DOHH2 (cell line): ENCODE measurements around the gene PHRF1.
A peak's percentile ranks its signal among the peaks of the same experiment; 100 is the strongest.

Source experiments
- H3F3A ChIP-seq: fragments of 200-600 bp; sonication (generic), shearing (Covaris generic); 2 replicates; pipeline ENCODE4 v1.6.0; 2016; ENCODE audit warnings: antibody characterized with exemption, mild to moderate bottlenecking; ENCODE audit not compliant: control insufficient read depth, insufficient read depth
- H3K27ac ChIP-seq: fragments of 200-600 bp; sonication (generic); 2 replicates; pipeline ENCODE4 v1.5.1; 2014; ENCODE audit warnings: low read depth, mild to moderate bottlenecking, low read length, moderate library complexity
- H3K27me3 ChIP-seq: fragments of 200-600 bp; sonication (generic); 2 replicates; pipeline ENCODE4 v1.6.1; 2014; ENCODE audit warnings: mild to moderate bottlenecking, low read length, mixed read lengths; ENCODE audit not compliant: control insufficient read depth
- H3K36me3 ChIP-seq: fragments of 200-600 bp; sonication (generic); 2 replicates; pipeline ENCODE4 v1.6.1; 2014; ENCODE audit warnings: mild to moderate bottlenecking, low read length, moderate library complexity, mixed read lengths; ENCODE audit not compliant: control insufficient read depth
- H3K4me1 ChIP-seq: fragments of 200-600 bp; sonication (generic); 2 replicates; pipeline ENCODE4 v1.6.1; 2014; ENCODE audit warnings: mild to moderate bottlenecking, low read length, mixed read lengths; ENCODE audit not compliant: control insufficient read depth
- H3K4me2 ChIP-seq: fragments of 200-600 bp; sonication (generic); 2 replicates; pipeline ENCODE4 v1.6.0; 2014; ENCODE audit warnings: mild to moderate bottlenecking, low read length, moderate library complexity
- H3K4me3 ChIP-seq: fragments of 200-600 bp; sonication (generic); 2 replicates; pipeline ENCODE4 v1.5.1; 2014; ENCODE audit warnings: mild to moderate bottlenecking, low read length, mixed read lengths
- H3K79me2 ChIP-seq: fragments of 200-600 bp; sonication (generic); 2 replicates; pipeline ENCODE4 v1.6.1; 2014; ENCODE audit warnings: mild to moderate bottlenecking, low read length, mixed read lengths; ENCODE audit not compliant: control insufficient read depth
- H3K9me2 ChIP-seq: fragments of 200-600 bp; sonication (generic); replicated peaks from 2 replicates; pipeline ENCODE4 v1.6.1; 2014; ENCODE audit warnings: mild to moderate bottlenecking, low read length, mixed read lengths; ENCODE audit not compliant: control insufficient read depth
- H3K9me3 ChIP-seq: fragments of 200-600 bp; sonication (generic); 2 replicates; pipeline ENCODE4 v1.6.1; 2014; ENCODE audit warnings: antibody characterized with exemption, low read length, mixed read lengths; ENCODE audit not compliant: control insufficient read depth, insufficient read depth
- H4K20me1 ChIP-seq: fragments of 200-600 bp; sonication (generic); 2 replicates; pipeline ENCODE4 v1.6.0; 2014; ENCODE audit warnings: low read depth, mild to moderate bottlenecking, antibody characterized with exemption, low read length, moderate library complexity; ENCODE audit not compliant: control insufficient read depth, insufficient read depth
- CTCF ChIP-seq: fragments of 200-600 bp; sonication (generic); IDR thresholded peaks from one replicate; pipeline ENCODE4 v1.5.1; 2014; ENCODE audit warnings: antibody characterized with exemption, mild to moderate bottlenecking, low read depth, low read length; ENCODE audit not compliant: poor library complexity, severe bottlenecking
- EZH2phosphoT487 ChIP-seq: fragments of 200-600 bp; sonication (generic); IDR thresholded peaks from 2 replicates; pipeline ENCODE4 v1.6.1; 2017; ENCODE audit warnings: borderline replicate concordance, mild to moderate bottlenecking, antibody characterized with exemption, low read length, moderate library complexity, mixed read lengths

Gene PHRF1

GRCh38 chr11:628056-628455 lies 51.8 kb downstream of the PHRF1 start:
- Histone ChIP-seq H3K4me3 (no peak overlapping the region), H3K27me3 (no peaks in the 10 kb centered on the region), H3K9me3 (no peaks in the 10 kb centered on the region), H3K9me2 (no peaks in the 10 kb centered on the region), H4K20me1 (no peaks in the 10 kb centered on the region), H3F3A (no peaks in the 10 kb centered on the region), H3K4me2 (no peak overlapping the region), H3K79me2 (no peaks in the 10 kb centered on the region), H3K36me3 (no peaks in the 10 kb centered on the region), H3K4me1 (peaks cover 13% of the 10 kb centered on the region), H3K27ac (no peak overlapping the region)
- no peak for TF ChIP-seq EZH2phosphoT487
- no peak for TF ChIP-seq CTCF

GRCh38 chr11:629237-629583 lies 52.9 kb downstream of the PHRF1 start:
- Histone ChIP-seq H3K4me1 (peaks cover 13% of the 10 kb centered on the region), H3F3A (no peaks in the 10 kb centered on the region), H3K27ac (no peak overlapping the region), H3K9me3 (no peaks in the 10 kb centered on the region), H3K9me2 (no peaks in the 10 kb centered on the region), H4K20me1 (no peaks in the 10 kb centered on the region), H3K27me3 (no peaks in the 10 kb centered on the region), H3K36me3 (no peaks in the 10 kb centered on the region), H3K4me2 (peak overlapping the region; percentile 29), H3K79me2 (no peaks in the 10 kb centered on the region), H3K4me3 (no peak overlapping the region)
- no peak for TF ChIP-seq CTCF
- TF ChIP-seq EZH2phosphoT487, result no peak

GRCh38 chr11:630871-631270 lies 54.6 kb downstream of the PHRF1 start:
- Histone ChIP-seq H4K20me1 (no peaks in the 10 kb centered on the region), H3K27me3 (no peaks in the 10 kb centered on the region), H3K36me3 (no peaks in the 10 kb centered on the region), H3K4me2 (no peak overlapping the region), H3K9me2 (no peaks in the 10 kb centered on the region), H3K27ac (no peak overlapping the region), H3K79me2 (no peaks in the 10 kb centered on the region), H3K4me3 (no peak overlapping the region), H3K9me3 (no peaks in the 10 kb centered on the region), H3K4me1 (peaks cover 13% of the 10 kb centered on the region), H3F3A (no peaks in the 10 kb centered on the region)
- no peak for TF ChIP-seq EZH2phosphoT487
- no peak for TF ChIP-seq CTCF

GRCh38 chr11:635945-636510 lies 59.8 kb downstream of the PHRF1 start:
- H3K27me3 ChIP-seq, result no peaks in the 10 kb centered on the region

More at GRCh38 chr11:635945-636510, 59.8 kb downstream of the PHRF1 start:
- no peaks in the 10 kb centered on the region for H3F3A ChIP-seq
- no peaks in the 10 kb centered on the region for H3K79me2 ChIP-seq
- TF ChIP-seq CTCF (no peak), EZH2phosphoT487 (no peak)
- H3K4me3 ChIP-seq, result no peak overlapping the region
- H4K20me1 ChIP-seq, result no peaks in the 10 kb centered on the region
- no peaks in the 10 kb centered on the region for H3K36me3 ChIP-seq
- no peaks in the 10 kb centered on the region for H3K4me1 ChIP-seq
- H3K9me3 ChIP-seq, result no peaks in the 10 kb centered on the region
- H3K27ac ChIP-seq, result no peak overlapping the region
- no peak overlapping the region for H3K4me2 ChIP-seq
- no peaks in the 10 kb centered on the region for H3K9me2 ChIP-seq
